Fibroblast of skin of right biceps (primary cell): Measurements from ENCODE around the gene DRAP1.

ENCODE experiments used
- DNase-seq: peaks from one replicate; pipeline ENCODE4 v3.0.0-alpha.2; 2013

DRAP1 gene

GRCh38 chr11:65906602-65907001 is 12.6 kb upstream of the DRAP1 start:
- peak; percentile 54 for DNase-seq

DNA sequence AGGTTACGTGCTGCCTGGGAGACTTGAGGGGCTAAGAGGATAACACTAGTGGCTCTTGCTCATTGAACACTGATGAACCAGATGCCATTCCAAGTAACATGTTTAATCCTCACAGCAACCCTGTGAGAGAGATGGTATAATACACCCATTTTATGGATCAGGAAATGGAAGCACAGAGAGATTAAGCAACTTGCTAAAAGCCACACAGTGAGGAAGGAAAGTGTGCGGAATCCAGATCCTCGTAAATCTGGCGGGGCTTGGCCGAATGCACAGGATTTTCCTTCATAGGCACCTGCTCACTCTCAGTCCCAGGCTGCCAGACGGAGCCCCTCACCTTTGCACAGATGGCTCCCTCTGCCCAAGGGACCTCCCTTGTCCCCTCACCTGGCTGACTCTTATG is 11.3 kb upstream of the DRAP1 start:
- DNase-seq = no peak

GRCh38 chr11:65911682-65912568 is 7.3 kb upstream of the DRAP1 start:
- peak; percentile 96 for DNase-seq

DNA sequence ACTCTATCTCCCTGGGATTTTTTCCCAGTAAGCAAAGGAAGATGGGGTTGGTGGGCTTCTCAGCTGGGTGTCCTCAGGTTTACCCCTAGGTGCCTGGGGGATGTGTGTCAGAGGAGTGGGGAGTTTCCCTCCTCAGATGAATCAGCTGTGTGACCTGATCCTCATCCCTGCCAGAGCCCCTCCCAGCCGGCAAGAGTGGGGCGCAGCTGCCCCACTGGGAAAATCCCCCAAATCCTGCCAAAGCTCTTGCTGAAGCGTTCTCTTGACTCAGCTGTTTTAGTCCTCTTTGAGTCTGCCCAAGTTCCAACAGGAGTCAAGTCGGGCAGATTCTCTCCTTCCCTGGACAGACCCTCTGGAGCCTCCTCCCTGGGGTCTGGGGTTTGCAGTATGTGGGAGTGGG is 6.4 kb upstream of the DRAP1 start:
- DNase-seq = peak; percentile 72

DNA sequence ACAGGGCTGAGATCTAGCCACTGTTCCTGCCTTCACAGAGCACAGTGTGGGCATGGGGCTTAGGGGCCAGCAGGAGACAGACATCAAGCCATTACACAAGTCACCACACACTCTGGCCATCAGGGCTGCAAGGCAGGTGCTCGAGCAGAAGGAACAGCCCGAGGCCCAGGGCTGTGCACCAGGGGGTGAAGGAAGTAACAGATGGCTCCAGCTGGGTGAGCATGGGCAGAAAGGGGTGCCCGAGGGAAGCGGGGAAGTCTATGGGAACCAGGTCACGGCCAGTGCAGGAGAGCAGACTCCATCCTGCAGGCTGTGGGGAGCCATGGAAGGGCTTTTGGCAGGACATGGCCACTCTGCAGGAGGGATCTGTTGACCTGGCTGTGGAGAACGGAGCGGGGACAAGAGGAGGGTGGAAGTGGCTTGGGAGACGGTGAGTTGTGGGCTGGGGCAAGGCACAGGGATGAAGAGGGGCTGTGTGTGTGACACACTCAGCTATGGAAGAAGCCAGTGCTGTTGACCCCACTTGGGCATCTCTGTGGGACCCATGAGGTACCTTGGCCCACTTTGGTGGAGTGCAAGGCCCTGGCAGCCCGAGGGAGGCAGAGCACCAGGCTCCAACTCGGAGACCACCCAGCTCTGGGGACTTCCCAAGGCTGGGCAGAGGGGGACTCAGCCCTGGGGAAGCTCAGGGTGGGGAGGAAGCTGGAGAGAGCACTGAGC is 4.0 kb upstream of the DRAP1 start:
- no peak for DNase-seq

- DNase-seq = peak; percentile 99
These were observed 3.4 kb upstream of the DRAP1 start for GRCh38 chr11:65915821-65916251.

DNA sequence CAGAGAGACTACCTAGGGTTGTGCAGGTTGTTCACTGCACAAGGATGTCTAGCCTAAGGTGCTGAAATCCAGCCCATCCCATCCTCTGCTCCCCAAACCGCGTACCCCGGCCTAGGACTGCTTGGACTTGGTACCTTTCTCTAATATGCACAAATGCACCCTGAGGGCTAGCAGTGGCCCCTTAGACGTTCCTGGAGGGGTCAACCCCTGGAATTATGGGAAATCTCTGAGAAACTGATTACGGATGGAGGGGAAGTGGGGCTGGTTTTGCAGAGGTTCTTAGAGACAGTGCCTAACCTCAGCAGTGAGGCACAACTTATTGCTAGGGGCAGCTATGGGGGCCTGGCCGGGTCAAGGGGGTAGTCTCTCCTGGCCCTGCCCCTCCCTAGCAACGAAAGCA is 2.8 kb upstream of the DRAP1 start:
- no peak for DNase-seq

DNA sequence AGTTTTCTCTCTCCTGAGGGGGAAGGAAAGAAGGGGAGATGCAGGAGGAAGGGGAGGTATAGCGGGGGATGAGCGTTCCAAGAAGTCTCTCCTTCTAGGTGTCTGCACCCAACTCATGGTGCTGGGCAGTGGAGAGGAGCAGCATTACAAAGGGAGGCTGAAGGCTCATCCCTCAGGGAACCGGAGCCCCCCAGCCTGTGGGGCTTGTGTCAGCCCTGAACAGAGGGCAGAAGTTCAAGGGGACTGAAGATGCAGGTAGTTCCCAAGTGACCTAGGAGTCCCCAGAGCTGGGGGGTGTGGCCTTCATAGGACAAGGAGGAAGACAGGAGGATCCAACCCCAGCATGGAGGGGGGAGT is 2.2 kb upstream of the DRAP1 start:
- no peak for DNase-seq

DNA sequence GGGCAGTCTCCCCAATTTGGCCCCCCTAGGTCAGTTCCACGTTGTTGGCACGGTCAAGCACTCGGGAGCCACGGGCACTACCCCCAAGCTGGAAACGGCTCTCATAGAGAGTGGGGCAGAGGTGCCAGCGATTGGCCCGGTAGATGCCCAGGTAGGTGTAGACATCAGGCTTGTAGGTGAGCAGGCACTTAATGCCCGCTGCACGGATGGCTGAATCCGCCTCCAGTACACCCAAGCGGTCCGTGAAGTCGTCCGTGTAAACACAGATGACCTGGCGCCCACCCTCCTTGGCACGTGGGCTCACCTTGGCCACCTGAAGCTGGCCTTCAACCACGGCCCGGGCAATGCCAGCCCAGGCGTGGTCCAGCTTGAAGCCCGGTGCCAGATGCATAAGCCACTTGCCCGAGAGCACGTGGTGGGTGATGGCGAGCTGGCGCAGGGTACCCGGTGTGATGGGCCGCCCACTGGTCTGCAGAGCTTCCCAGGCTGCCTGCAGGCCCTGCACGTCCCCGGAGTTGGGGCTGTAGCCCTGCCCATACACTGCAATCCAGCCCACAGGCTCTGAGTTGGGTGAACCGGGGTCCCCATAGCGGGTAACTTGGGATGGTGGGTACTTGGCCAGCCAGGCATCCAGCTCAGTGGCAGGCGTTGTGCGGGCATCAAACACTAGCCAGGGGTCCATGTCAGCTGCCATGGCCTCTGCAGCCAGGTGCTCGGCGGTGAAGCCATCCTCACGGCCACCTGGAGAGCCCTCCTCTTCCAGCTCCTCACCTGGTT is 1.6 kb upstream of the DRAP1 start:
- no peak for DNase-seq

DNA sequence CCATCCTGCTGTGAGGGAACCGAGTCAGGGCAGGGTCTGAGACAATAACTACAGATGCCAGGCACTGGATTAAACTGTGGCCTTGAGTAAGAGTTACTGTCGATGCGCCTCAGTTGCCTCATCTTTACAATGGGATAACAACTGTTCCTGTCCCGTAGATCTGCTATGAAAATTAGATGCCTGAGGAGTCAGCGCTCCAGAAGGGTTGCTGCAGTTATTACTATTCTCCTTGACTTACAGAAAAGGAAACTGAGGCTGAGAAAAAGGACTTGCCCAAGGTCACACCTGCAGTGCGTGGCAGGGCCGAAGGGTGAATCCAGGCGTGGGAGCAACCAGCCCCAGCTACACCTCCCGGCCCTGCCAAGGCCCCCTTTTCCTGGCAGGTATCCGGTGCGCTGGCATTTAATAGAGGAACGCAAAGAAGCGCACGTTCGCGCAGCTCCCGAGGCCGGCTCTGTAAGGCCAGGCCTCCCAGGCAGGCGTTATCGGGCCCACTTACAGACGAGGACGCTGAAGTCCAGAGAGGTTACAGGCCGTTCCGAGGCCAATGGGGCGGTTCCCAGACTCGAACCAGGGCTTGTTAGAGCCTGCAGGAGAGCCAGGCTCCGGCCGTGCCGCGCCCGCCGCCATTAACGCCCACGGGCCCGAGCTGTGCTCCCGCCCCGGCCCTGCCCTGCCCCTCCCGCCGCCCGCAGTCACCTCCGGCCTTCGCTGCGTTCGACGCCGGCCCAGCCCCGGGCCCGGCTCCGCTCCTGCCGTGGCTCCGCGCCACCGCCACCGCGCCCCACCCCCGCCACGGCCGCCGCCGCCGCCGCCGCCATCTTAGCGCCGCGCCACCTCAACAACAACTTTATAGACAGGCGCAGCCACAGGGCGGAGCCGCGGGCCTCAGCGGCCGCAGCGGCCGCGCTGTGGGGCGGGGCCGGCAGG is 750 bp upstream of the DRAP1 start, which contains the start of gene C11orf68:
C11orf68 (minus strand) TSS at position 852 of the 930 bp plus-strand sequence; CDS start at position 821, 31 bp downstream.
- DNase-seq = no peak

- no peak for DNase-seq
These were observed 546 bp downstream of the DRAP1 start for GRCh38 chr11:65919573-65920371.

- DNase-seq = no peak
These were observed 1.2 kb downstream of the DRAP1 start for GRCh38 chr11:65920372-65920802.

GRCh38 chr11:65921033-65921555 is 1.9 kb downstream of the DRAP1 start:
- DNase-seq = no peak

GRCh38 chr11:65921876-65922275 is 2.6 kb downstream of the DRAP1 start:
- DNase-seq = no peak

DNA sequence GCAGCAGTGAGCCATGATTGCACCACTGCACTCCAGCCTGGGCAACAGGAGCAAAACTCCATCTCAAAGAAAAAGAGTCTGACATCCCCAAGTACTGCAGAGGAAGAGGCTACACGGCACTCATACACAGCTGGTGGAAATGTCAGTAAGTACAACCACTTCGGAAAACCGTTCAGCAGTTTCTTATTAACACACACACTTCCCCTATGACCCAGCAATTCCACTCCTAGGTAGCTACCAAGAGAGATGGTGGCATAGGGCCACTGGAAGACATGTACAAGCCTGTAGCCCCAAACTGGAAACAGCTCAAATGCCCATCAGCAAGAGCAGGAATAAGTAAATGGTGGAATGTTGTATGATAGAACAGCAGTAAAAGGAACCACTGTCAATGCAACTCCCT is 3.3 kb downstream of the DRAP1 start:
- DNase-seq = no peak

DNA sequence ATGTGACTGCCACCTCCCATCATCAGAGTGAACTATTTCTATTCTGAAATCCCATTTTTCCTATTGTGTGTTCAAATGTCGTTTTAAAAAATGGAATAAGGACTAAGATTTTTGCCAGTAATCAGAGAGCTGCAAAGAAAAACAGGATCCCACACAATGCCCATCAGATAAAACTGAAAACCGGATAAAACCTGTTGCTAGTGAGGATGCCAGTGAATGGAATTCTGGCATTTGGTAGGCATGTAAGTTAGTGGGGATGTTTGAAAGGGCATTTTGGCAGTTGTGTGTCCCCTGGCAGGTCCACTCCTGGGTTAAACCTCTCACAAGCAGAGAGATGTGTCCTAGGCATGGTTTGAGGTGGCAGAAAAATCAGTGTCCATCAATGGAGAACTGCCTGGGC is 6.2 kb downstream of the DRAP1 start:
- DNase-seq = no peak

- no peak for DNase-seq
These were observed 8.7 kb downstream of the DRAP1 start for GRCh38 chr11:65927904-65928397.

DNA sequence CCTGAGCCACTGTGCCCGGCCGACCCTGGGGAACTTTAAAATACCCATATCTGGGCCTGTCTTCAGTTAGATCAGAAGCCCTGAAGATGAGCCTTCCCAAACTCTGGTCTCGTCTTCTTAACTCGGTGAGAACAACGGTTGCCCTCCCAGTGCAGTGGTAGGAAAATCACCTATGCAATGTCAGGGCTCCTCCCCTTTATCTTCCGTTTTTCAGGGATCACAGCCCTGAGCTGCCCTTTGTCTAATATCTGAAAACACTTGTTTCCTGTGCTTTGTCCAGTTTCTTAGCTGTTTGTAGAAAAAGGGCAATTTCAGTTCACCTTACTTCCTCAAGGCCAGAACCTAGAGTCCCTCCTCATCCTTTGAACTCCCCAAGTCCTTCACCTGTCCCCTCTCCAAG is 9.4 kb downstream of the DRAP1 start:
- DNase-seq = no peak

GRCh38 chr11:65931773-65932557 is 12.7 kb downstream of the DRAP1 start:
- no peak for DNase-seq

- peak; percentile 44 for DNase-seq
These were observed 13.3 kb downstream of the DRAP1 start for GRCh38 chr11:65932558-65932919.
